ENCODE results near the gene SLC2A9.

SLC2A9 gene

DNA sequence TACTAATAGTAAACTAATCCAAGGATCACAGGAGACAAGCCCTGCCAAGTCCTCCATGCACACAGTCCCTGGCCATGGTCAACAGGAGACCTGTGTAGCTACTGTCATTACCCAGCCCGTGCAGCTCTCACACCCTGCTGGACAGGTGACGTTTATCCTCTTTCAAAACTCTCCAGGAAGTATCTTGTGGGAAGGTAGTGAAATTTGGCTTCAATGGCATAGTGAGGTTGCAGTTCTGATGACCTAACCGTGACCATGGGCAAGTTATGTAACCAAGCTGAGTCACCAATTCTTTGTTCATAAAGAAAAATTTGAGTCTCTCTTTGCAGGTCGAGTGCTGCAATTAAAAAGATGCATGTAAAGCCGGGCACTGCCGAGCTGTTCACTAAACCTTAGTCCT lies 11.3 kb upstream of the SLC2A9 start:
- H3K9me3 Mint-ChIP-seq, result no peaks in the 10 kb centered on the region
- DNase-seq, result no peak
- H3K36me3 Mint-ChIP-seq (ENCODE audit: low read depth), result no peaks in the 10 kb centered on the region
- no peak overlapping the region for H3K27ac Mint-ChIP-seq
- no peak overlapping the region for H3K4me3 Mint-ChIP-seq
- H3K27me3 Mint-ChIP-seq, result peaks cover 15% of the 10 kb centered on the region
- H3K4me1 Mint-ChIP-seq (ENCODE audit: low read depth), result peaks cover 10% of the 10 kb centered on the region

DNA sequence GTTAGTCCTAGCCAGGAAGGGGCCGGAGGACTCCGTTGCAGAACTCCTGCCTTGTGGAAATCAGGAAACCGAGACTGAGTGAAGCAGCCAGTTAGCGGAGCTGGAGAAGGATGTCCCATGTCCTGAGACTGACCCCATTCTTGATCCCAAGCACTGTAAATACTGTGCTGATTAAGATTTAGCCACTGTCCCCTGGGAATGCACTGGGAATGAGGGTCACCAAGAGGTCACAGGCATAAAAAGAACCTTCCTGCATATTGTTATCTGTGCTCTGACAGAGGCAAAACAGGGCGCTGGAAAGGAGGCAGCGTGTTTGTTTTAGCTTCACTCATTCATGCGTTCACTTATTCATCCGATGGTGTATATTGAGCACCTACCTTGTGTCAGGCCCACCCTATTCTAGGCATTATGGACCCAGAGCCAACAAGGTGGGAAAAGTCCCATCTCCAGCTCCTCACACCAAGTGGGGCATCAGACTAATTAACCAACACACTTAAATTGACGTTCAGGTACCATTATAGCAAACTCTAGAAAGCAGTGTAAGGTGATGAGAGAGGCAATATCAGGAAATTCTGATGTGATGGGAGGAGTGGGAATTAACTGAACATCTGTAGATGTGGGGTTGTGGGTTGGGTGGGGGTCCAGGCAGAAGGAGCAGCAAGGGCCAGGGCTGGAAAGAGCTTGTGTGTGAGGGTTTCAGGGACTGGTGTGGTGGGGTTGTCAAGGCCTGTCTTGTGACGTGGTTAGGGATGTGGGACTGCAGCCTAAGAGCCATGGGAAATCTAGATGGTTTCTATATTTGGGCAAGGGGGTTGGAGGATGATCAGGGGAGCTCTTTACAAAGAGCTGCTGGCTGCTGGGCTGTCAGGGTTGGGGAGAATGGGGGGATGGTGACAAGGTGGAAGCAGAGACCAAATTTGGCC lies 10.6 kb upstream of the SLC2A9 start:
- Mint-ChIP-seq H3K27ac (no peak overlapping the region), H3K27me3 (peaks cover 15% of the 10 kb centered on the region), H3K4me3 (no peak overlapping the region), H3K9me3 (no peaks in the 10 kb centered on the region), H3K36me3 (ENCODE audit: low read depth) (no peaks in the 10 kb centered on the region), H3K4me1 (ENCODE audit: low read depth) (peaks cover 10% of the 10 kb centered on the region)
- DNase-seq, result no peak

DNA sequence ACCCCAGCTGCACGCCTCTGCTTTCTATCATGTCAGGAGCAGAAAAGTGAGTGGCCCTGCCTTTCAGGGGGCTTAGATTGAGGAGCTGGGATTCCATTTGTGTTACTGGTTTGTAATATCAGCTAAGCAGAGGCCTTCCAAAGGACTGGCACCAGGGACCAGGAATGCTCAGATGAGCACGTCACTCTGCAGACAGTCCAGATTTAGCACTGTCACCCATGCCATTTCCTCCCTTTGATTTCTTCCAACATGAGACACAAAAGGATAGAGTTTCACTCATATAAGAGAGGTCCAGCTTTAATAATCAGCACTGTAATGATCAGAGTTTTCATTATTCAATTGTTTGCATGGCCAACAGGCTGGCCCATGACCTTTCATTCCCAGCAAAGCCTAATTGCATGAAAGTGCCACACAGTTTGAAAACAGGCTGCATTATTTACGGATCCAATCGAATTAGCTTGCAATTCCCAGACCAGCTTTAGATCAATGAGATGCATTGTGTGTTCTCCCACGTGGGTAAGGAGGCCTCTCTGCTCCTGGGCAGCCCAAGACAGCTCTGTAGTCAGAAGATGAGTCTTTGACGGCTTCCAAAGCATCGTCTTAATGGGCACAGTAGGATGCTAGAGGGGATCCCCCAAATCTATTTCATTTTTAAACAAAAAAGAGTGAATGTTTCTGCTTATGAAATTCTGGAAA lies 9.8 kb upstream of the SLC2A9 start:
- Mint-ChIP-seq H3K27ac (no peak overlapping the region), H3K9me3 (no peaks in the 10 kb centered on the region), H3K36me3 (ENCODE audit: low read depth) (no peaks in the 10 kb centered on the region), H3K27me3 (peaks cover 15% of the 10 kb centered on the region), H3K4me3 (no peak overlapping the region), H3K4me1 (ENCODE audit: low read depth) (peaks cover 10% of the 10 kb centered on the region)
- no peak for DNase-seq

DNA sequence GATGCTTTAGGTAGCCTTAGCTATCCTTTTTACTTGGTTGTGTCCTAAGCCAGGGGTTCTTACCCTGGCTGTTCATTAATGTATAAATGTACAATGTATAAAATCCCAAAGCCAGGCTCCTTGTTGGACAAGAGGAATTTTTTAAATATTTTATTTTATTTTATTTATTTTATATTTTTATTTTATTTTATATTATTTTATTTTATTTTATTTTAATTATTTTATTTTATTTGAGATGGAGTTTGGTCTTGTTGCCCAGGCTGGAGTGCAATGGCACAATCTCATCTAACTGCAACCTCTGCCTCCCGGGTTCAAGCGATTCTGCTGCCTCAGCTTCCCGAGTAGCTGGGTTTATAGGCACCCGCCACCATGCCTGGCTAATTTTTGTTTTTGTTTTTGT lies 8.1 kb upstream of the SLC2A9 start:
- Mint-ChIP-seq H3K4me1 (ENCODE audit: low read depth) (peaks cover 10% of the 10 kb centered on the region), H3K27ac (no peak overlapping the region), H3K27me3 (peaks cover 15% of the 10 kb centered on the region), H3K9me3 (no peaks in the 10 kb centered on the region), H3K4me3 (no peak overlapping the region), H3K36me3 (ENCODE audit: low read depth) (no peaks in the 10 kb centered on the region)
- no peak for DNase-seq

DNA sequence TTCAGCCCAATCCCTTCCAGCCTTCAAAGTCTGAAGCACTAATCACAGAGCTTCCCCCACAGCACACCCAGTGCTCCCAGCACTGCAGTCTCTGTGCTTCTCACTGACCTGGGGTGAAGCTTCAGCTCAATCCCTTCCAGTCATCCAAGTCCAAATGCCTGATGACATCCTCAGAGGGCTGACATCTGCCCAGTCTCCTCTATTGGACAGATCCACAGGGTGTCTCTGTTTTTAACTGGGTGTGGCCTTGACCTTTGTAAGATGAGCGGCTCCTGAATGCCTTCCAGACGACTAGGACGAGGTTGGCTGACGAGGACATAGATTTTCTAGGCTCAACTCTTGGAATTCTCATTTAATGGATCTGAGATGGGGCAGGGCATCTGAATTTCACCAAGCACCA lies 7.6 kb upstream of the SLC2A9 start:
- no peak overlapping the region for H3K4me3 Mint-ChIP-seq
- DNase-seq, result no peak
- H3K36me3 Mint-ChIP-seq (ENCODE audit: low read depth), result no peaks in the 10 kb centered on the region
- peaks cover 9% of the 10 kb centered on the region for H3K4me1 Mint-ChIP-seq (ENCODE audit: low read depth)
- no peak overlapping the region for H3K27ac Mint-ChIP-seq
- H3K9me3 Mint-ChIP-seq, result no peaks in the 10 kb centered on the region
- peaks cover 13% of the 10 kb centered on the region for H3K27me3 Mint-ChIP-seq

DNA sequence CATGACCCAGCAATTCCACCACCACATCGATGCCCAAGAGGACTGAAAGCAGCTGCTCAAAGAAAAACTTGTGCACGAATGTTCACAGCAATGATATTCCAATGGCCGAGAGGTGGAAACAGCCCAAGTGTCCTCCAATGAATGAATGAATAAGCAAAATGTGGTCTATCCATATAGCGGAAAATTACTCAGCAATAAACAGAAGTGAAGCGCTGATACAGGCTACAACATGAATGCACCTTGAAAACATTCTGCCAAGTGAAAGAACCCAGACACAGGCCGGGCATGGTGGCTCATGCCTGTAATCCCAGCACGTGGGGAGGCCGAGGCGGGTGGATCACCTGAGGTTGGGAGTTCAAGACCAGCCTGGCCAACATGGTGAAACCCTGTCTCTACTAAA lies 5.2 kb upstream of the SLC2A9 start:
- no peaks in the 10 kb centered on the region for H3K36me3 Mint-ChIP-seq (ENCODE audit: low read depth)
- H3K4me3 Mint-ChIP-seq, result no peak overlapping the region
- peaks cover 3% of the 10 kb centered on the region for H3K27me3 Mint-ChIP-seq
- no peaks in the 10 kb centered on the region for H3K4me1 Mint-ChIP-seq (ENCODE audit: low read depth)
- no peaks in the 10 kb centered on the region for H3K9me3 Mint-ChIP-seq
- no peak overlapping the region for H3K27ac Mint-ChIP-seq
- DNase-seq, result no peak

DNA sequence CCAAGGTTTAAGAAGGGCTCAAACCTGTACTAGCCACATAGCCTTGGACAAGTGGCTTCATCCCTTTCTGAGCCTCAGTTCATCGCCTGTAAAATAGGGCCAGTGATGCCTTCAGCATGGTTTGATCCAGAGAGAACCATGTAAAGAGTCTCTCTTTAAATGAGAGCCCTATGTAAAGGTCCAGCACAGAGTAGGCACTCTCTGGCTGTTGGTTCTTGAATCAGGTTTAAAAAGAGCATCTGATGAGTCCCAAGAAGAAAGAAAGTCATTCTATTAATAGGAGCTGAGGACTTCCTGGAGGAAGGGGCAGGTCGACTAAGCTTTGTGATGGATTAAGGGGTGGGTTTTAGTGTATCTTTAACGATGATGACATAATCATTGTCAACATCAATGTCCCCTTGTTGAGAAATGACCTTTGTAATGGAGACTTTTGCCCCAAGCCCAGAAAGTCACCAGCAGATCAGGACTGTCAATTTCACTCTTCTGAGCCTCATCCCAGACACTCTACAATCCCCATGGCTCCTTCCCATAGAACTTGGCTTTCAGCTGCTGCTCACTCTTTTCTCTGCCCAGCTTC lies 4.0 kb upstream of the SLC2A9 start:
- no peak overlapping the region for H3K4me3 Mint-ChIP-seq
- DNase-seq, result no peak
- no peaks in the 10 kb centered on the region for H3K4me1 Mint-ChIP-seq (ENCODE audit: low read depth)
- H3K27me3 Mint-ChIP-seq, result peaks cover 3% of the 10 kb centered on the region
- no peak overlapping the region for H3K27ac Mint-ChIP-seq
- H3K9me3 Mint-ChIP-seq, result no peaks in the 10 kb centered on the region
- no peaks in the 10 kb centered on the region for H3K36me3 Mint-ChIP-seq (ENCODE audit: low read depth)

DNA sequence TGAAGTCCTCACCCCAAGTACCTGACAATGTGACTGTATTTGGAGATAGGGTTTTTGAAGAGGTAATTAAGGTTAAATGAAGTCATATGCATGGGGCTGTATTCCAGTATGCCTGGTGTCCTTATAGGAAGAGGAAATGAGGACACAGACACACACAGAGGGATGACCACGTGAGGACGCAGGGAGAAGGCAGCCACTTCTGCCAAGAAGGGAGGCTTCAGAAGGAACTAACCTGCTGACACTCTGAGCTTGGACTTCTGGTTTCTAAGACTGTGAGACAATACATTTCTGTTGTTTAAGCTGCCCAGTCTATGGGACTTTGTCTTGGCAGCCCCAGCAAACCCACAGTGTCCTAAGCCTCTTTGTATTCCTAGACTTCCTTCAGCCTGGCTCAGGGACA lies 3.0 kb upstream of the SLC2A9 start:
- Mint-ChIP-seq H3K36me3 (ENCODE audit: low read depth) (no peaks in the 10 kb centered on the region), H3K27me3 (peaks cover 3% of the 10 kb centered on the region), H3K4me3 (no peak overlapping the region), H3K9me3 (no peaks in the 10 kb centered on the region), H3K27ac (no peak overlapping the region), H3K4me1 (ENCODE audit: low read depth) (peaks cover 8% of the 10 kb centered on the region)
- no peak for DNase-seq

DNA sequence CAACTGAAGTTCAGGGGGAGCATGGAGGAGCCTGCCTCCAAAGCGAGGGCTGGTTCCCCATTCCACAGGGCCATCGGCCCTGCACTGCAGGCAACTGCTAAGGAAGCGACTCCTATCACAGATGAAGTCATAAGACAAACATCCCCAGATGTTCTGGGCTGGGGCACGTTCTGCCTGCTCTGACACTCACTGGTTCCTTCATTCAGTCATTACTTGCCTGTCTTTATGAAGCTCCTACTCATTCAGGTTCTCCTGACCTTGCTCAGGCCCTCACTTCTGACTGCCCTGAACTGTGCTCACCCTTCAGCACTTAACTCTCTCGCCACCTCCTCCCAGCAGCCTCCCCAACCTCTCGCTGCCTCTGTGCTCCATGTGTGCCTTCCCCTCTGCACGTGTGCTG lies 2.5 kb upstream of the SLC2A9 start:
- Mint-ChIP-seq H3K4me1 (ENCODE audit: low read depth) (peaks cover 13% of the 10 kb centered on the region), H3K9me3 (no peaks in the 10 kb centered on the region), H3K4me3 (no peak overlapping the region), H3K36me3 (ENCODE audit: low read depth) (no peaks in the 10 kb centered on the region), H3K27me3 (peaks cover 2% of the 10 kb centered on the region), H3K27ac (no peak overlapping the region)
- DNase-seq, result no peak

DNA sequence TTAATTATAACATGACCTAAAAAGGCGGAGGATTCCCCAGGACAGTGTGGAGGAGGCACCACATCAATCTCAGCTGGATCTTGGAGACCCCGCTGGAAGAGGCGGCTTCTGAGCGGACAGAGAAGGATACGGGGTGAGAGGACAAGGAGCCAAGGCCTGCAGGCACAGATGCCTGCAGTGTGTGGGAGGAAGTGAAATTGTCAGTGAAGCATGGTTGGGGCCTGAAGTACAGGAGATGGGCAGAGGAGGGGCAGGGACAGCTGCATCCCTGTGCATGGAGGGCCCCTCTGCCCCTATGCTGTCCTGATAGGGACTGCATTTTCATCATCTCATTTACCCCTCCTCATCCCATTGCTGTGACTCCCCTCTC lies 1.7 kb upstream of the SLC2A9 start:
- H3K27ac Mint-ChIP-seq, result no peak overlapping the region
- DNase-seq, result no peak
- H3K4me1 Mint-ChIP-seq (ENCODE audit: low read depth), result peaks cover 18% of the 10 kb centered on the region
- no peak overlapping the region for H3K4me3 Mint-ChIP-seq
- H3K27me3 Mint-ChIP-seq, result no peaks in the 10 kb centered on the region
- no peaks in the 10 kb centered on the region for H3K9me3 Mint-ChIP-seq
- no peaks in the 10 kb centered on the region for H3K36me3 Mint-ChIP-seq (ENCODE audit: low read depth)

DNA sequence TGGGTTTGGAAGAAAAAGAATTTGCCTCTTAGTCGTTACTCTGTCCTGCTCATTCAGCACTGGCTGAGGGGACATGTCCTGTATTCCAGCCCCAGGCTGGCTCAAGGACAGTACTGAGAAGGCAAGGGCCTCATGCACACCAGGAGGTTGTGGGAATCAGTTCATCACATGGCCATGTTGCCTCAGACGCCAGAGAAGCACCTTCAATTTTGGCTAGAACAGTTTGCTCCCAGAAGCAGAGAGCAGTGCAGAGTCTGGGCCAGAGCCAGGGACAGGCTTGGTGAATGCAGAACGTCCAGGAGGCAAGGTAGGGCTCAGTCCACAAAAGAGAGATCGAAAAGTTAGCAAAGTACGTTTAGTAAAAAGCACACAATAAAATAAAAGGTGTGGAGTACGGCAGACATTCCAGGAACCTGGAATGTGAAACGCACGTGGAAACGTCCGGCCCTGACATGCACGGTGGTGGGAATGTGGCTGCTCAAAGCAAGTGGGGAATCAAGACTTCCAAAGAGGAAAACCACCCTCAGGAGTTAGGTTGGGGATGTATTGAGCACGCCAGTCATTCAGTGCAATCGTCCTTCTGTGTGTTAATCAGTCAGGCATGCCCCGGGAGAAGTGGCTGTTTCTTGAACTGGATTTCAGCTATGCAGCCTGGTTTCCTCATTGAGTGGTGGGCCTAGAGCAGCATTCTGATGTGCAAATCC lies 1.2 kb upstream of the SLC2A9 start:
- DNase-seq, result no peak
- H3K4me3 Mint-ChIP-seq, result no peak overlapping the region
- H3K27ac Mint-ChIP-seq, result no peak overlapping the region
- no peaks in the 10 kb centered on the region for H3K9me3 Mint-ChIP-seq
- no peaks in the 10 kb centered on the region for H3K36me3 Mint-ChIP-seq (ENCODE audit: low read depth)
- no peaks in the 10 kb centered on the region for H3K27me3 Mint-ChIP-seq
- peaks cover 18% of the 10 kb centered on the region for H3K4me1 Mint-ChIP-seq (ENCODE audit: low read depth)

DNA sequence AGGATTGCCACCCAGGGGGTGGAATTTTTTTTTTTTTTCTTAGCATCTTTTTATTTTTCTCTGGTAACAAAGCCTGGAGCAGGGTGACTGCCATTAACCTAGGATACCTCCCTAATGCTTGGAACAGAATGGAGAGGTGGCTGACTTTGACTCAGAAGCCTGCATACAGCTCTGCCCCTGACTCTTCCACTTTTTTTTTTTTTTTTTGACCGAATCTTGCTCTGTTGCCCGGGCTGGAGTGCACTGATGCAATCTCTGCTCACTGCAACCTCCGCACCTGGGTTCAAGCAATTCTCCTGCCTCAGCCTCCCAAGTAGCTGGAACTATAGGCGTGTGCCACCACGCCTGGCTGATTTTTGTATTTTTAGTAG lies 341 bp upstream of the SLC2A9 start:
- Mint-ChIP-seq H3K4me3 (no peak overlapping the region), H3K4me1 (ENCODE audit: low read depth) (peaks cover 18% of the 10 kb centered on the region), H3K27ac (no peak overlapping the region), H3K9me3 (no peaks in the 10 kb centered on the region), H3K36me3 (ENCODE audit: low read depth) (no peaks in the 10 kb centered on the region), H3K27me3 (no peaks in the 10 kb centered on the region)
- no peak for DNase-seq

DNA sequence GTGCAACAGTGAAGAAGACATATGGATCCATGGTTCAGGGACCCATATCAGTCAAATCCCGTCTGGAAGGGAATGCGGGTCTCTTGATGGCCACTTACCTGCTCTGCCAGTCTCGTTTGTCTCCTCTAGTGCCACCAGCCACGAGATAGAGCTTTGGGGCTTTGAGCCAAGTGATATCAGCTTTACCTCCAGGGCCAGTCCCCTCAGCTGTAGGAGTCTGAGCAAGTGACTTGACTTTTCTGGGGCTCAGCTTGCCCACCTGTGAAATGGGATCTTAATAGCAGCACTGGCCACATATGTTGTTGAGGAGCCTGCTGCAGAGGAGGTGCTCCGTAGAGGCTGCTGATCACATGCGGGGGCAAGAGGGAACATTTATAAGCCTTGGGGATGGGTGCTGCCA lies 1.2 kb downstream of the SLC2A9 start:
- Mint-ChIP-seq H3K9me3 (no peaks in the 10 kb centered on the region), H3K27ac (no peak overlapping the region), H3K27me3 (no peaks in the 10 kb centered on the region), H3K36me3 (ENCODE audit: low read depth) (no peaks in the 10 kb centered on the region), H3K4me1 (ENCODE audit: low read depth) (peaks cover 18% of the 10 kb centered on the region), H3K4me3 (peak overlapping the region; percentile 31)
- DNase-seq, result no peak

DNA sequence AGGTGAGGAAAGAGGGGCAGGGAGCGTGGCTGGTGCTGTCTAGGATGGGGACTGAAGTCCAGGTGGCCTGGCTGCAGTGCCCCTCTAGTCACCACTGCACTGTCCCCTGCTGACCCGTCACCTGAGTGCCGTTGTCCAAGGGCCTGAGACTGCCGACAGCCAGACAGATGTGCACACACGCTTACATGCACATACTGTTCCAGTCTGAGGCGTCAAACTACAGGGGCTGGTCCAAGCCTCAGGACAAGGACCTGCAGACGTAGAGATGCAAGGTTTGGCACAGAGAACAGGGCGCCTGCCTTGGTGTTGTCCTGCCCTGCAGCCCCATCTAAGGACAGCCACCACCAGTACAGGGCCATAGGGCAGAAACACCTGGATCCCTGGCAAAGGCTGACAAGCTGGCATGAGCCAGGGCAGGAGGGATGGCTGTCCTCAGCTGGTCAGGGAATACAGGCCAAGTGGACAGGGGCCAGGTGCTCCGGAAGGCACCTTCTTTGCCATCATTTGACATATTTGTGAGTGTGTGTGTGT lies 1.7 kb downstream of the SLC2A9 start:
- Mint-ChIP-seq H3K4me1 (ENCODE audit: low read depth) (peaks cover 18% of the 10 kb centered on the region), H3K9me3 (no peaks in the 10 kb centered on the region), H3K36me3 (ENCODE audit: low read depth) (no peaks in the 10 kb centered on the region), H3K27me3 (no peaks in the 10 kb centered on the region), H3K4me3 (peak overlapping the region; percentile 82), H3K27ac (peak overlapping the region; percentile 93)
- no peak for DNase-seq

Data from activated T-cell treated with anti-CD3 and anti-CD28 coated beads, Interleukin-2, amount 50 U/mL, for 24 hours (primary cell).